ENCODE results near the gene NHERF2. TPM values are rescaled to one million over a fixed set of nuclear protein-coding genes. Genes with fewer than 3 reads are reported as not detected.

The NHERF2 gene
- total and polyA plus RNA-seq, 12 donors = 94.3 to 640 (median 183) TPM

GRCh38 chr16:2047330-2048115 is 20.8 kb downstream of the NHERF2 start, which contains the start of the genes NTHL1 and TSC2:
Gene NTHL1, minus strand, starts transcription at chr16:2047834. Its CDS starts 11 bp downstream, at chr16:2047823.
Gene TSC2, plus strand, starts transcription at chr16:2047985. Its CDS starts 631 bp downstream, at chr16:2048616.
- Histone ChIP-seq H3K9me3 (no peaks in the 10 kb centered on the region), H3K27ac (peak within 1 kb of the TSS; percentile 64 to 96 (median 84)), H3K27me3 (no peaks in the 10 kb centered on the region), H3K36me3 (peaks cover 0 to 31% (median 11%) of the 10 kb centered on the region in 9 donors), H3K4me3 (peak within 1 kb of the TSS; percentile 51 to 97 (median 88)), H3K4me1 (peaks cover 16 to 64% (median 50%) of the 10 kb centered on the region in 9 donors)
- DNase-seq (peak; percentile 97), ATAC-seq (peak; percentile 89 to 95 (median 92))
- TF ChIP-seq CTCF (IDR thresholded peaks at IDR 0.05) = peak in 8 of 9 donors; percentile 28 to 73 (median 63)
- intact Hi-C loops (cut with DNase I) = loop anchor here in 2 of 10 donors (1.0 to 2.0 kb wide), 2 partner anchors 24 to 25 kb away; no protein-coding TSS in a partner anchor
- WGBS, 2 donors = 0 to 1% methylated on average over 70 to 81 of the region's 81 CpGs

DNA sequence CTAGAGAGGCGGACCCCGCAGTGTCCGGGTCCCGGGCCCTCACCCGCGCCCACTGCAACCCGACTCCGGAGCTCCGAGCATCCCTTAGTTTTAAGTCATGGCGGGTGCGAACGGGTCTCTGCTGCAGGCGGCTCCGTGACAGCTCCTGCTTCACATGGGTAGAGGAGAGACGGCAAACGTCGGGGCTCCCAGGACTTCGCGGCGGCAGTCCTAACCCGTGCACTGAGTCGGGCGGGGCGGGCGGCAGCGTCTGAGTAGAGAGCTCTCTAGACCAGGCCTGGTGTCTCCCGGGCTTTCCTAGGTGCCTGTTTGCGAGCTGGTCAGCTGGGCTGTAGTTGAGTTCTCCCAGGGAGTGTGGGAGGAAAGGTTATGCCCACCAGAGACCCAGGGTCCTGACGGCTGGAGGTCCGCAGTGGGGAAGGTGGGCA is 21.4 kb downstream of the NHERF2 start:
- H3K27ac ChIP-seq = peak overlapping the region; percentile 64 to 96 (median 84)

GRCh38 chr16:2053211-2053610 is 26.5 kb downstream of the NHERF2 start:
- Histone ChIP-seq H3K9me3 (no peaks in the 10 kb centered on the region), H3K27ac (no peak overlapping the region), H3K4me1 (peaks cover 0 to 18% (median 11%) of the 10 kb centered on the region in 9 donors), H3K27me3 (no peaks in the 10 kb centered on the region), H3K4me3 (no peak overlapping the region), H3K36me3 (peaks cover 4 to 84% (median 31%) of the 10 kb centered on the region in 9 donors)
- intact Hi-C loops (cut with DNase I) = loop anchor here in 2 of 10 donors (5.0 kb wide), 1 partner anchor 34 kb away; no protein-coding TSS in a partner anchor
- ATAC-seq (no peak), DNase-seq (no peak)
- TF ChIP-seq CTCF (IDR thresholded peaks at IDR 0.05) = no peak
- 96 to 97% methylated on average over 21 of the region's 21 CpGs for WGBS, 2 donors

More for the DNA sequence above, 21.4 kb downstream of the NHERF2 start:
- ATAC-seq (peak in 3 of 8 donors; percentile 0 to 1 (median 1)), DNase-seq (no peak)
- Histone ChIP-seq H3K4me1 (peaks cover 13 to 58% (median 46%) of the 10 kb centered on the region in 9 donors), H3K9me3 (no peaks in the 10 kb centered on the region), H3K27me3 (no peaks in the 10 kb centered on the region), H3K4me3 (peak overlapping the region; percentile 51 to 97 (median 88)), H3K36me3 (peaks cover 0 to 35% (median 12%) of the 10 kb centered on the region in 9 donors)
- WGBS, 2 donors = 1 to 2% methylated on average over 30 of the region's 30 CpGs
- intact Hi-C loops (cut with DNase I) = no loop called here
- no peak for TF ChIP-seq CTCF (IDR thresholded peaks at IDR 0.05)

- peaks cover 0 to 11% (median 4%) of the 10 kb centered on the region in 9 donors for H3K4me1 ChIP-seq
- no peaks in the 10 kb centered on the region for H3K27me3 ChIP-seq
- TF ChIP-seq CTCF (IDR thresholded peaks at IDR 0.05) = no peak
- H3K27ac ChIP-seq = no peak overlapping the region
- DNase-seq = no peak
- ATAC-seq = no peak
- WGBS, 2 donors = 96% methylated on average over 17 of the region's 17 CpGs
- H3K4me3 ChIP-seq = no peak overlapping the region
- no peaks in the 10 kb centered on the region for H3K9me3 ChIP-seq
- peaks cover 4 to 90% (median 37%) of the 10 kb centered on the region in 9 donors for H3K36me3 ChIP-seq
- intact Hi-C loops (cut with DNase I) = loop anchor here in 2 of 10 donors (5.0 kb wide), 1 partner anchor 33 kb away; no protein-coding TSS in a partner anchor
Measured at GRCh38 chr16:2053897-2054296, 27.2 kb downstream of the NHERF2 start.
